Measurements from ENCODE around the gene RASSF3. TPM values are rescaled to one million over a fixed set of nuclear protein-coding genes. Genes with fewer than 3 reads are reported as not detected.

Gene RASSF3
- total and polyA plus RNA-seq, 2 experiments from 2014 or later = 20.6 to 39.6 TPM

DNA sequence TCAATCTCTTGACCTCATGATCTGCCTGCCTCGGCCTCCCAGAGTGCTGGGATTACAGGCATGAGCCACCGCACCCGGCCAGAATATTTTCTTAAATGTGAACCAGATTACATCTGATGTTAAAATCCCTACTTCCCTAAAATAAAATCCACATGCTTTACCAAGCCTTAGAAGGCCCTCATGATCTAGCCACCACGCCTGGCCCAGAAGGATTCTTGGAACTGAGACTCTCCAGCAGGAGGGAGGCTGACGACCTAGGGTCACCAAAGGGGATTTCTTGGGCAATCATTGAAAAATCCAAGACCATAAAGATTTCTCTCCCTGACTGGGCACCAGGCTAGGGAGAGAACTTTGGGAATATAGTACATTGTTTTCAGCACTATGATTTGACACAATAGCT, 25.2 kb upstream of the RASSF3 start (continued):
- TF ChIP-seq EZH2phosphoT487 (IDR thresholded peaks at IDR 0.05; ENCODE audit: unreplicated experiment) (no peak), NANOG (IDR thresholded peaks at IDR 0.05; ENCODE audit: borderline replicate concordance) (no peak)
- TF ChIP-seq, protein P1, sequence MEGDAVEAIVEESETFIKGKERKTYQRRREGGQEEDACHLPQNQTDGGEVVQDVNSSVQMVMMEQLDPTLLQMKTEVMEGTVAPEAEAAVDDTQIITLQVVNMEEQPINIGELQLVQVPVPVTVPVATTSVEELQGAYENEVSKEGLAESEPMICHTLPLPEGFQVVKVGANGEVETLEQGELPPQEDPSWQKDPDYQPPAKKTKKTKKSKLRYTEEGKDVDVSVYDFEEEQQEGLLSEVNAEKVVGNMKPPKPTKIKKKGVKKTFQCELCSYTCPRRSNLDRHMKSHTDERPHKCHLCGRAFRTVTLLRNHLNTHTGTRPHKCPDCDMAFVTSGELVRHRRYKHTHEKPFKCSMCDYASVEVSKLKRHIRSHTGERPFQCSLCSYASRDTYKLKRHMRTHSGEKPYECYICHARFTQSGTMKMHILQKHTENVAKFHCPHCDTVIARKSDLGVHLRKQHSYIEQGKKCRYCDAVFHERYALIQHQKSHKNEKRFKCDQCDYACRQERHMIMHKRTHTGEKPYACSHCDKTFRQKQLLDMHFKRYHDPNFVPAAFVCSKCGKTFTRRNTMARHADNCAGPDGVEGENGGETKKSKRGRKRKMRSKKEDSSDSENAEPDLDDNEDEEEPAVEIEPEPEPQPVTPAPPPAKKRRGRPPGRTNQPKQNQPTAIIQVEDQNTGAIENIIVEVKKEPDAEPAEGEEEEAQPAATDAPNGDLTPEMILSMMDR (conservative IDR thresholded peaks at IDR 0.05; ENCODE audit: low read depth in 2 of 2) = no peak

DNA sequence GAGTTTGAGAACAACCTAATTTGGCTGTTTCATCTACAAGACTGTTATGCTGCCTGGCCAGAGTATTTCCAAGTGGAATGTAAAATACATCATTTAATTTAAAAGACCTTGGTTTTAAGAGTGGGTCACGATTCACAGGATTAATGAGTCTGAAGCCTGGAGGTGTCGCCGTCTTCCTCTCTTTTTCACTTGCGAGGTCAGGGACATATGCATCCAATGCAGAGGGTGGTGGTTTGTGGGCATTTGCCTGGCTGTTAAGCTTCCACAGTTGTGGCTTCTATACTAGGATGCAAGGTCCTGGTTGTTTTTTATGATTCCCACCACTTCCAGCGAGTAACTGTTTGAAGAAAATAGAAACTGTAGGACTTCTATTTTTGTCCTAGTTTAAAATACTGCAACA, 22.8 kb upstream of the RASSF3 start:
- no peaks in the 10 kb centered on the region for H3K27me3 ChIP-seq (ENCODE audit: insufficient read depth)
- H2AFZ ChIP-seq = no peak overlapping the region
- Mint-ChIP-seq H3K27me3 (ENCODE audit: insufficient read depth, low read depth, poor library complexity) (peaks cover 2% of the 10 kb centered on the region), H3K4me3 (no peak overlapping the region), H3K27ac (no peak overlapping the region), H3K9me3 (no peaks in the 10 kb centered on the region), H3K36me3 (ENCODE audit: low read depth) (no peaks in the 10 kb centered on the region), H3K4me1 (peaks cover 20% of the 10 kb centered on the region)
- TF ChIP-seq, protein P1 (conservative IDR thresholded peaks at IDR 0.05; ENCODE audit: low read depth in 2 of 2) = peak in 1 of 2 experiments; percentile 69; a peak in 2 of 4 replicates
- TF ChIP-seq ZNF114 (CRISPR knock-in tag; IDR thresholded peaks at IDR 0.05) (no peak), NANOG (IDR thresholded peaks at IDR 0.05; ENCODE audit: borderline replicate concordance) (no peak), CREB1 (CRISPR knock-in tag; IDR thresholded peaks at IDR 0.05; ENCODE audit: low read depth) (no peak), STAT1 (IDR thresholded peaks at IDR 0.05; ENCODE audit: unreplicated experiment) (no peak), EZH2phosphoT487 (IDR thresholded peaks at IDR 0.05; ENCODE audit: unreplicated experiment) (no peak), ZNF331 (CRISPR knock-in tag; IDR thresholded peaks at IDR 0.05; ENCODE audit: low read depth) (no peak)
- TF ChIP-seq, protein P2, sequence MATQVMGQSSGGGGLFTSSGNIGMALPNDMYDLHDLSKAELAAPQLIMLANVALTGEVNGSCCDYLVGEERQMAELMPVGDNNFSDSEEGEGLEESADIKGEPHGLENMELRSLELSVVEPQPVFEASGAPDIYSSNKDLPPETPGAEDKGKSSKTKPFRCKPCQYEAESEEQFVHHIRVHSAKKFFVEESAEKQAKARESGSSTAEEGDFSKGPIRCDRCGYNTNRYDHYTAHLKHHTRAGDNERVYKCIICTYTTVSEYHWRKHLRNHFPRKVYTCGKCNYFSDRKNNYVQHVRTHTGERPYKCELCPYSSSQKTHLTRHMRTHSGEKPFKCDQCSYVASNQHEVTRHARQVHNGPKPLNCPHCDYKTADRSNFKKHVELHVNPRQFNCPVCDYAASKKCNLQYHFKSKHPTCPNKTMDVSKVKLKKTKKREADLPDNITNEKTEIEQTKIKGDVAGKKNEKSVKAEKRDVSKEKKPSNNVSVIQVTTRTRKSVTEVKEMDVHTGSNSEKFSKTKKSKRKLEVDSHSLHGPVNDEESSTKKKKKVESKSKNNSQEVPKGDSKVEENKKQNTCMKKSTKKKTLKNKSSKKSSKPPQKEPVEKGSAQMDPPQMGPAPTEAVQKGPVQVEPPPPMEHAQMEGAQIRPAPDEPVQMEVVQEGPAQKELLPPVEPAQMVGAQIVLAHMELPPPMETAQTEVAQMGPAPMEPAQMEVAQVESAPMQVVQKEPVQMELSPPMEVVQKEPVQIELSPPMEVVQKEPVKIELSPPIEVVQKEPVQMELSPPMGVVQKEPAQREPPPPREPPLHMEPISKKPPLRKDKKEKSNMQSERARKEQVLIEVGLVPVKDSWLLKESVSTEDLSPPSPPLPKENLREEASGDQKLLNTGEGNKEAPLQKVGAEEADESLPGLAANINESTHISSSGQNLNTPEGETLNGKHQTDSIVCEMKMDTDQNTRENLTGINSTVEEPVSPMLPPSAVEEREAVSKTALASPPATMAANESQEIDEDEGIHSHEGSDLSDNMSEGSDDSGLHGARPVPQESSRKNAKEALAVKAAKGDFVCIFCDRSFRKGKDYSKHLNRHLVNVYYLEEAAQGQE (IDR thresholded peaks at IDR 0.05; ENCODE audit: unreplicated experiment) = no peak
- H3K4me2 ChIP-seq = no peak overlapping the region
- no peaks in the 10 kb centered on the region for H3K9me2 ChIP-seq (ENCODE audit: insufficient read depth)
- H3K4me3 ChIP-seq = no peak overlapping the region
- DNase-seq (ENCODE audit: low spot score) = peak; percentile 18
- no peaks in the 10 kb centered on the region for H4K20me1 ChIP-seq (replicated peaks; ENCODE audit: insufficient read depth)
- H3K79me2 ChIP-seq (replicated peaks; ENCODE audit: insufficient read depth) = no peaks in the 10 kb centered on the region
- H3K4me1 ChIP-seq (ENCODE audit: insufficient read depth) = peaks cover 10% of the 10 kb centered on the region
- H3K36me3 ChIP-seq (ENCODE audit: insufficient read depth) = no peaks in the 10 kb centered on the region
- no peak overlapping the region for H3K27ac ChIP-seq (ENCODE audit: low read depth)
- ATAC-seq = peak; percentile 72
- no peaks in the 10 kb centered on the region for H3F3A ChIP-seq (replicated peaks; ENCODE audit: low read depth)
